Loucy (cell line): ENCODE data around the gene IGFALS.

Experiments
- H2AFZ ChIP-seq: fragments of 200-600 bp; sonication (generic); 2 replicates; pipeline ENCODE4 v1.6.0; 2016; ENCODE audit warnings: antibody characterized with exemption, mild to moderate bottlenecking, low read length, moderate library complexity
- H3F3A ChIP-seq: fragments of 200-600 bp; 2 replicates; pipeline ENCODE4 v1.6.0; 2016; ENCODE audit warnings: antibody characterized with exemption, low read depth, mild to moderate bottlenecking
- H3K27me3 ChIP-seq: fragments of 200-600 bp; sonication (generic); 2 replicates; pipeline ENCODE4 v1.6.1; 2014; ENCODE audit warnings: low read length, mild to moderate bottlenecking; ENCODE audit not compliant: insufficient read depth, poor library complexity, severe bottlenecking
- H3K36me3 ChIP-seq: fragments of 200-600 bp; sonication (generic); 2 replicates; pipeline ENCODE4 v1.6.1; 2016; ENCODE audit warnings: low read length; ENCODE audit not compliant: insufficient read depth
- H3K4me1 ChIP-seq: fragments of 200-600 bp; sonication (generic); 2 replicates; pipeline ENCODE4 v1.5.1; 2014; ENCODE audit warnings: low read length, mild to moderate bottlenecking; ENCODE audit not compliant: insufficient read depth, poor library complexity, severe bottlenecking
- H3K4me2 ChIP-seq: fragments of 200-600 bp; sonication (generic); 2 replicates; pipeline ENCODE4 v1.6.0; 2014; ENCODE audit warnings: antibody characterized with exemption, low read length, low read depth, mild to moderate bottlenecking; ENCODE audit not compliant: poor library complexity, severe bottlenecking
- H3K4me3 ChIP-seq: fragments of 200-600 bp; sonication (generic); 2 replicates; pipeline ENCODE4 v1.5.1; 2014; ENCODE audit warnings: low read length, mild to moderate bottlenecking, mixed read lengths; ENCODE audit not compliant: poor library complexity, severe bottlenecking
- H3K79me2 ChIP-seq: fragments of 200-600 bp; sonication (generic); 2 replicates; pipeline ENCODE4 v1.6.1; 2014; ENCODE audit warnings: low read length; ENCODE audit not compliant: insufficient read depth
- H3K9ac ChIP-seq: fragments of 200-600 bp; sonication (generic); 2 replicates; pipeline ENCODE4 v1.6.0; 2014; ENCODE audit warnings: mild to moderate bottlenecking, low read depth, low read length, moderate library complexity; ENCODE audit not compliant: poor library complexity, severe bottlenecking
- H3K9me2 ChIP-seq: fragments of 200-600 bp; sonication (generic); replicated peaks from 2 replicates; pipeline ENCODE4 v1.6.1; 2016; ENCODE audit warnings: low read depth, low read length, mixed read lengths
- H3K9me3 ChIP-seq: fragments of 200-600 bp; sonication (generic); 2 replicates; pipeline ENCODE4 v1.6.1; 2014; ENCODE audit warnings: mild to moderate bottlenecking, antibody characterized with exemption, low read length, low read depth; ENCODE audit not compliant: insufficient read depth
- H4K20me1 ChIP-seq: fragments of 200-600 bp; sonication (generic); 2 replicates; pipeline ENCODE4 v1.6.0; 2014; ENCODE audit warnings: antibody characterized with exemption, low read length, mild to moderate bottlenecking; ENCODE audit not compliant: insufficient read depth, poor library complexity, severe bottlenecking
- CTCF ChIP-seq: fragments of 200-600 bp; sonication (generic); conservative IDR thresholded peaks from 2 replicates; pipeline ENCODE4 v1.5.1; 2014; ENCODE audit warnings: mild to moderate bottlenecking, antibody characterized with exemption, low read length
- EZH2phosphoT487 ChIP-seq: fragments of 200-600 bp; IDR thresholded peaks from 2 replicates; pipeline ENCODE4 v1.6.1; 2018; ENCODE audit warnings: antibody characterized with exemption, mild to moderate bottlenecking, moderate library complexity, borderline replicate concordance

Gene IGFALS

GRCh38 chr16:1793578-1794220 lies at the start of gene IGFALS:
Gene IGFALS (minus strand): TSS chr16:1793705. CDS start chr16:1793652, 53 bp downstream.
- Histone ChIP-seq H3K9ac (no peak within 1 kb of the TSS), H3K4me3 (no peak within 1 kb of the TSS)

GRCh38 chr16:1839554-1839953 lies 46.0 kb upstream of the IGFALS start:
- H2AFZ ChIP-seq, result no peak overlapping the region
- H3K27me3 ChIP-seq, result no peaks in the 10 kb centered on the region
- no peaks in the 10 kb centered on the region for H3K36me3 ChIP-seq
- no peak overlapping the region for H3K4me2 ChIP-seq
- H3F3A ChIP-seq, result no peaks in the 10 kb centered on the region
- H3K9me2 ChIP-seq, result no peaks in the 10 kb centered on the region
- H4K20me1 ChIP-seq, result no peaks in the 10 kb centered on the region
- no peak overlapping the region for H3K9ac ChIP-seq
- no peaks in the 10 kb centered on the region for H3K79me2 ChIP-seq
- no peaks in the 10 kb centered on the region for H3K4me1 ChIP-seq
- no peaks in the 10 kb centered on the region for H3K9me3 ChIP-seq
- no peak overlapping the region for H3K4me3 ChIP-seq
- TF ChIP-seq EZH2phosphoT487, result no peak

More at GRCh38 chr16:1793578-1794220, at the start of gene IGFALS:
- TF ChIP-seq EZH2phosphoT487, result no peak
- no peak for TF ChIP-seq CTCF
- no peaks in the 10 kb centered on the region for H4K20me1 ChIP-seq
- no peaks in the 10 kb centered on the region for H3K27me3 ChIP-seq
- H3K4me2 ChIP-seq, result no peak within 1 kb of the TSS
- H3F3A ChIP-seq, result no peaks in the 10 kb centered on the region
- H3K4me1 ChIP-seq, result no peaks in the 10 kb centered on the region
- H3K9me2 ChIP-seq, result no peaks in the 10 kb centered on the region
- no peaks in the 10 kb centered on the region for H3K36me3 ChIP-seq
- H2AFZ ChIP-seq, result no peak within 1 kb of the TSS
- H3K79me2 ChIP-seq, result no peaks in the 10 kb centered on the region
- H3K9me3 ChIP-seq, result no peaks in the 10 kb centered on the region

DNA sequence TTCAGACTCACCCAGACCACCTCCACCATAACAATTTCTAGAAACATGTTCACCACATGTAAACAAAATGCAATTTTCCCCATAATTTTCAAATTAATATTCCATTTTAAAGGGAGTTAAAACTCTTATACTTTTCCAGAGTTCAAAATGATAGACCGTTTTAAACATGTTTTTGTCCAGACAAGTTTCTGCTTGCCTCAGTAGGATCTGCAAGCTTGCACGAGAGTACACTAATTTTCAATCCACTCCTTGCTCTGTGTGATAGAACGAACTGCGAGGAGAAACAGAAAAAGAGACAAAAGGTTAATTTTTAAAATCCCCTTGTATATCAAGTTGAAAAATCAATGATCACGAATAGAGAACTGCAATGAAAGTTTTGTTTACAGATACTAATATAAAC lies 40.6 kb upstream of the IGFALS start:
- Histone ChIP-seq H3K4me3 (no peak overlapping the region), H3K4me1 (no peaks in the 10 kb centered on the region), H3K79me2 (peaks cover 2% of the 10 kb centered on the region; the same call in 1 of the 2 replicates), H3K9me2 (no peaks in the 10 kb centered on the region), H3K4me2 (no peak overlapping the region), H4K20me1 (no peaks in the 10 kb centered on the region), H3F3A (no peaks in the 10 kb centered on the region), H3K27me3 (no peaks in the 10 kb centered on the region), H3K36me3 (no peaks in the 10 kb centered on the region), H3K9ac (no peak overlapping the region), H2AFZ (no peak overlapping the region), H3K9me3 (no peaks in the 10 kb centered on the region)
- TF ChIP-seq CTCF, result no peak
- TF ChIP-seq EZH2phosphoT487, result no peak
